ENCODE measurements around the gene ORAI3.

ORAI3 gene

DNA sequence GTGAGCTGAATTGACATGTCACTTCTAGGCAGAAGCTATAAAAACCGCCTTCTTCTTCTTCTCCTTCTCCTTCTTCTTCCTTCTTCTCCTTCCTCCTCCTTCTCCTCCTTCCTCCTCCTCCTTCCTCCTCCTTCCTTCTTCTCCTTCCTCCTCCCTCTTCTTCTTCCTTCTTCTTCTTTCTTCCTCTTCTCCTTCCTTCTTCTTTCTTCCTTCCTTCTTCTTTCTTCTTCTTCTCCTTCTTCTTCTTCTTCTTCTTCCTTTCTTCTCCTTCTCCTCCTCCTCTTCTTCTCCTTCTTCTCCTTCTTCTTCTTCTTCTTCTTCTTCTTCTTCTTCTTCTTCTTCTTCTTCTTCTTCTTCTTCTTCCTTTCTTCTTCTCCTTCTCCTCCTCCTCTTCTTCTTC is 30.3 kb upstream of the ORAI3 start:
- DNase-seq (ENCODE audit: insufficient read length, low spot score) (no peak), FAIRE-seq (no peak)
- no peak for TF ChIP-seq POLR2A (IDR thresholded peaks at IDR 0.05; ENCODE audit: low read depth, low read length)

DNA sequence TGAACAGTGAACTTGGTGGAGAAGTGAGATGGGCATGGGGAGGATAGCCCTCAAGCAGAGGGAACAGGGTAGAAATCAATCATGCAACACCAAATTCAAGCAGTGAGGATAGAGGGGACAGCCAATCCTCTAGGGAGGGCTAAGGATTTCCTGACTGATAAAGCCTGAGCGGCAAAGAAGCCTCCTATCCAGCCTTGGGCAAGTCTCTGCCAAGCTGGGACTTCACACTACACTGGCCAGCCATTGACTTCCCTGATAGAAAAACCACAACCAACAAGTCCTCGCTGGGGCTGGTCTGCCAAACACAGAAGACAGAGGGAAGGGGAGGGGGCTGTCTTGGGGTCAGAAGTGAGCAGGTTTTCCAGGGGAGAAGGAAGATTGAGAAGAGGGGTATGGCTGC is 28.0 kb upstream of the ORAI3 start:
- FAIRE-seq, result no peak
- DNase-seq (ENCODE audit: insufficient read length, low spot score), result no peak
- TF ChIP-seq POLR2A (IDR thresholded peaks at IDR 0.05; ENCODE audit: low read depth, low read length), result no peak

- DNase-seq (ENCODE audit: insufficient read length, low spot score), result no peak
- no peak for TF ChIP-seq POLR2A (IDR thresholded peaks at IDR 0.05; ENCODE audit: low read depth, low read length)
- no peak for FAIRE-seq
Observed at GRCh38 chr16:30921459-30921747, 27.5 kb upstream of the ORAI3 start.

DNA sequence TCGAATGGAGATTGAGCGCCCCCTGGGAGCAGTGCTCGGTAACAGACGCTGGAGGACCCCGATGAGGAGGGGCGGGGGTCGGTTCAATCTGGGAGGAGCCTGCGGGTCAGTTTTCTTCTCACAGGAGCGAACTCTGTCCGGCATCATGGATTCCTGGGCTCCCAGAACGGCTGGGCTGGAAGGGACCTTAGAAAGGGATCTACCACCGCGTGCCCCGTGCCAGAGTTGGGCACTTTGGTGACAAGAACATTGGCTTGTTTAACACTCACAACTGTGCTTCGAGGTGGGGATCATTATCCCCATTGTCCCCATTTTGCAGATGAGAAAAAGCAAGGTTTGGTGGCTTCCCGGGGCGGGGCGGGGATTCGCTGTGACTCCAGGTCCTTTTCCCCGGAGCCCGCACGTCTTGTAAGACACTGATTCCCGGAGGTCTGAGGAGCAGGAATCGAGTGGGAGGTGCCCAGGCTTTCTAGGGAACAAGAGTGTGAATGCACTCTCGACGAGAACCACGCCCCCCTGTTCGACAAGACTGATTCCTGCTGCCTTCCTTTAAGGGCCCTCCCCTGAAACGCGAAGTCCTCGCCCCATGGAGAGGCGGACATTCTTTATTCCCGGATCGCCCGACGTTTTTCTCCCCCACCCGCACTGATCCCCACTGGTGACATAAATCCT is 27.0 kb upstream of the ORAI3 start:
- FAIRE-seq, result no peak
- DNase-seq (ENCODE audit: insufficient read length, low spot score), result peak; percentile 76
- TF ChIP-seq POLR2A (IDR thresholded peaks at IDR 0.05; ENCODE audit: low read depth, low read length), result no peak

DNA sequence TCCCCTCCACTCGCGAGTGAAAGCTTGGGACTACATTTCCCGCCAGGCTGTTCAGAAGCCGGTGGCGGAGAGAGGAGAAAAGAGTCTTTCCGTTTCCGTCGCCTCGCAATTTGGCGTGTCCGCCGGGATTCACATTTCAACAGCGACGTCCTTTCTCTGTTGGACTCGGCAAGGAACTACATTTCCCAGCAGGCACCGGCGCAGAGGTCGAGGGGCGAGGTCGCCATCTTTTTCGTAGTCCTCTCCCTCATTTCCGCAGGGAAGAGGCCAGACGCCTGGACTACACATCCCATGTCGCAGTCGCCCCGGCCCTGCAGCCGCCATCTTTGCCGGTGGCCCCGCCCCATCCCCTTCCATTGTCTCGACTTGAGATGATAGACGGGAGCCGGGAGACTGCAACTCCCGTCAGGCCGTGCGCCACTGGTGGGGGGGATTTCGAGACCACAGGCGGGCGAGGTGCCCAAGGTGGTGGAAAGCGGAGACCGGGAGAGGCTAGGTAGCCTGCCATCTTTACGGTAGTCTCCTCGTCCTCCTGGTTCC is 26.4 kb upstream of the ORAI3 start:
- DNase-seq (ENCODE audit: insufficient read length, low spot score) (peak; percentile 95), FAIRE-seq (peak; percentile 80)
- TF ChIP-seq POLR2A (IDR thresholded peaks at IDR 0.05; ENCODE audit: low read depth, low read length), result 0 out of 2 replicates have a peak, but pooled peaks have one; percentile 8

DNA sequence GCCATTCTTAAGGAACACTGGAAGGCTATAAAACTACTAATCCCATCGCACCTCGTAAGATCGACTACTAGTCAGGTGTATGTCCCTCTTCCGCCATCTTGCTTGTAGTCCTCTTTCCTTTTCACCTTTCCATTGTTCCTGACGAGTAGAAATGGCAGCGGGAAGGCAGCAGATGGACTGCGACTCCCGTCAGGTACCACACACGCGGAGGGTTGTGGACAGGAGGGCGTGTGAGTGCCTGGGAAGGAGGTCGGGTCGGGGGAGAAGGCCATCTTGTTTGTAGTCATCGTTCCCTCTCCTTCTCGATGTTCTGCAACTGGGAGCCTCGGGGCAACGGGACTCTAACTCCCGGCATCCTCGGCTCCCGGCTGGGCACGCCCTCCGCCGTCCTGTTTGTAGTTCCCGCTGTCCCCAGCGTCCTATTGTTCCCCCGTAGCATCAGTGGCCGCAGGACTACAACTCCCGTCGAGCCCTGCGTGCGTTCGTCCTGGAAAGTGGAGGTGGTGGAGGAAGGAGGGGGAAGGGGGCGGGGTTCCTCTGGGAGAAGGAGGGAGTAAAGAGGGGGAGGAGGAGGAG is 25.8 kb upstream of the ORAI3 start:
- DNase-seq (ENCODE audit: insufficient read length, low spot score) (peak; percentile 92), FAIRE-seq (peak; percentile 33)
- peak; percentile 15; the same call in 1 of the 2 replicates for TF ChIP-seq POLR2A (IDR thresholded peaks at IDR 0.05; ENCODE audit: low read depth, low read length)

GRCh38 chr16:30923554-30924075 is 25.3 kb upstream of the ORAI3 start, which contains the start of gene FBXL19:
FBXL19 (plus strand) TSS chr16:30923572; CDS start chr16:30925755, 2,183 bp downstream.
- DNase-seq (ENCODE audit: insufficient read length, low spot score) (no peak), FAIRE-seq (no peak)
- peak; percentile 66; the same call in 1 of the 2 replicates for TF ChIP-seq POLR2A (IDR thresholded peaks at IDR 0.05; ENCODE audit: low read depth, low read length)

GRCh38 chr16:30924076-30924912 is 24.6 kb upstream of the ORAI3 start:
- no peak for FAIRE-seq
- no peak for DNase-seq (ENCODE audit: insufficient read length, low spot score)

GRCh38 chr16:30924913-30925631 is 23.8 kb upstream of the ORAI3 start:
- DNase-seq (ENCODE audit: insufficient read length, low spot score) (no peak), FAIRE-seq (no peak)
- no peak for TF ChIP-seq POLR2A (IDR thresholded peaks at IDR 0.05; ENCODE audit: low read depth, low read length)

More at GRCh38 chr16:30924076-30924912, 24.6 kb upstream of the ORAI3 start:
- TF ChIP-seq POLR2A (IDR thresholded peaks at IDR 0.05; ENCODE audit: low read depth, low read length), result no peak

GRCh38 chr16:30925632-30925987 is 23.3 kb upstream of the ORAI3 start:
- DNase-seq (ENCODE audit: insufficient read length, low spot score) (no peak), FAIRE-seq (no peak)
- TF ChIP-seq POLR2A (IDR thresholded peaks at IDR 0.05; ENCODE audit: low read depth, low read length), result no peak

DNA sequence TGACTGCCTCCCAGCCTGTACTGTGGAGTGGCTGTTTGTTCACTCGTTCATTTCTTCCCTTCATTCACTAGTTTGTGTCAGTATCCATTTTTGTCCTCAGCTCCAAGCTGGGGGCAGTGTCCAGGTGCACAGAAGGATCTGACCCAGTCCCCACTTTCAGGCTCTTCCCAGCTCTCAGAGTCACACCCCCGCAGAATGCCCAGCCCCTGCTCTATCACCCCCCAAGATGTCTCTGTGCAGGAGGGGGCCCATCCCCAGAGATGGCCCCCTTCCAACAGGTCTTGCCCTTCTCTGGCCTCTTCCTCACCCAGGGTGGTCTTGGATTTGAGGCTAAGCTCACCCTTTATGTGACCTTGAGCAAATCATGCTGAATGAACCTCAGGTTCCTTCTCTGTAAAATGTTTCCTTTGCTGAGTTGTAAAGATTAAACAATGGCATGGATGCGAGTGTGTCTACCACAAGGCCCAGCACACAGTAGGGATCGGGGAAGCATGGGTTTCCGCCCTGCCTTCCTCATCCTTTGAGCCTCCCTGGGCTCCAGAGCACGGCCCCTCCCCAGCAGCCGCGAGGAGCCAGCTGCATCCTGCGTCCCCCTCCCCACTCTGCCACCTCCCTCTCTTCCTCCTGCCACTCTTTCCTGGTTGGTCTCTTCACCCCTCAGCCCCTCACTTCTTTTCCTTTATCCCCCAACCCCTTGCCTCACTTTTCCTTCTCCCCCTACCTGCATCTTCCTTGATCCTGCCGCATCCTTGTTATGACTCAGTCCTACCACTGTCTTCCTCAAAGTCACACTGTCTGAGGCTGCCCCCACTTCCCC is 22.7 kb upstream of the ORAI3 start:
- FAIRE-seq, result no peak
- no peak for TF ChIP-seq POLR2A (IDR thresholded peaks at IDR 0.05; ENCODE audit: low read depth, low read length)
- no peak for DNase-seq (ENCODE audit: insufficient read length, low spot score)

DNA sequence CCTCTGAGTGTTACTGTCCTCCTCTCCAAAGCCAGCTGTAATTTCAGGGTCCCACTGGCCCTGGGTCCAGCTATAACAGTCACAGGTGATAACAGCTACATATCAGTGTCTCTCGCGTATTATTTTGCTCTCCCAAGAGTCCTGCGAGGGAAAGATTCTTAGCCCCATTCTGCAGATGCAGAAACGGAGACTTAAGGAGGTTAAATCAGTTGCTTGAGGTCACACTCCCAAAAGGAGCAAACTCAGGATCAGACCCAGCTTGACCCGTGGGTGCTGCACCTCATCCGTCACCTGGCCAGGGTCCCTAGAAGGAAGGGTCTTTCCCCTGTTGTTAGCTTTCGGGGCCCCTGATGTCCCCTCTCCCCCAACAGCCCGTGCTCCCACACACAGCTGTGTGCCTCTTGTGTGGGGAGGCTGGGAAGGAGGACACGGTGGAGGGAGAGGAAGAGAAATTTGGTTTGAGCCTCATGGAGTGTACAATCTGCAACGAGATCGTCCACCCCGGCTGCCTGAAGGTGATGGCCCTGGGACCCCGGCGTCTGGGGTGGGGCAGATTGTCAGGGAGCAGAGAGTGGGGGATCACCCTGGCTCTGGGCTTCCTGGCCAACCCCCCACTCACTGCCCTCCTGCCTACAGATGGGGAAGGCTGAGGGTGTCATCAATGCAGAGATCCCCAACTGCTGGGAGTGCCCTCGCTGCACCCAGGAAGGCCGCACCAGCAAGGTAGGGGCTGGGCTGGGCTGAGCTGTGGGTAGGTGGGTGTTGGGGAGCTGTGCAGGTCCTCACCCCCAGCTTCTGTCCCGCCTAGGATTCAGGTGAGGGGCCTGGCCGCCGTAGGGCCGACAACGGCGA is 21.7 kb upstream of the ORAI3 start:
- TF ChIP-seq POLR2A (IDR thresholded peaks at IDR 0.05; ENCODE audit: low read depth, low read length), result no peak
- DNase-seq (ENCODE audit: insufficient read length, low spot score) (no peak), FAIRE-seq (no peak)

Measured in H54 (cell line).